CD4-positive, alpha-beta memory T cell (primary cell): Measurements from ENCODE around the gene KRTAP13-4. TPM values are rescaled to one million over a fixed set of nuclear protein-coding genes. Genes with fewer than 3 reads are reported as not detected.

Experiments used
- CTCF ChIA-PET: fragments of 350-600 bp; sonication (Branson Sonifier 250); formaldehyde crosslinking; loops from one replicate; lab custom pipeline; 2021; ENCODE audit warnings: inconsistent platforms; ENCODE audit not compliant: partially characterized antibody; lab: Charles Lee
- POLR2A ChIA-PET: fragments of 350-600 bp; sonication (Branson Sonifier 250); formaldehyde crosslinking; loops from one replicate; lab custom pipeline; 2021; ENCODE audit not compliant: partially characterized antibody; lab: Charles Lee
- DNase-seq, 5 donors: peaks; one replicate each; pipeline versions ENCODE4 v3.0.0 to v3.0.0-alpha.2; 2020 to 2022; ENCODE audit warnings: mixed read lengths in 1 of 5
- H3K27ac ChIP-seq: one replicate; pipeline ENCODE4 v1.7.0; 2013; ENCODE audit warnings: low read depth, low read length
- H3K27me3 ChIP-seq: 2 replicates; pipeline ENCODE4 v1.7.0; 2013; ENCODE audit warnings: mild to moderate bottlenecking, low read length, moderate library complexity; ENCODE audit not compliant: insufficient read depth
- H3K36me3 ChIP-seq: 2 replicates; pipeline ENCODE4 v1.7.0; 2013; ENCODE audit warnings: mild to moderate bottlenecking, low read length, moderate library complexity; ENCODE audit not compliant: insufficient read depth
- H3K4me1 ChIP-seq: 2 replicates; pipeline ENCODE4 v1.7.0; 2013; ENCODE audit warnings: mild to moderate bottlenecking, low read length, moderate library complexity; ENCODE audit not compliant: insufficient read depth
- H3K4me3 ChIP-seq, 2 donors: one replicate each; pipeline ENCODE4 v1.7.0; 2013; ENCODE audit warnings: low read length in 2 of 2, mild to moderate bottlenecking in 1 of 2
- H3K9me3 ChIP-seq, 2 donors: one replicate each; pipeline ENCODE4 v1.7.0; 2013; ENCODE audit warnings: low read length in 2 of 2, control low read depth in 1 of 2; ENCODE audit not compliant: control insufficient read depth in 1 of 2
- H3K27ac Mint-ChIP-seq, 7 donors: one replicate each; pipeline ENCODE4 v1.8.0; 2020 to 2021; ENCODE audit warnings: mixed read lengths in 7 of 7, mild to moderate bottlenecking in 6 of 7, inconsistent platforms in 3 of 7, moderate library complexity in 3 of 7
- H3K27me3 Mint-ChIP-seq, 2 donors: one replicate each; pipeline ENCODE4 v1.8.0; 2020 to 2021; ENCODE audit warnings: mixed read lengths in 2 of 2
- H3K36me3 Mint-ChIP-seq, 2 donors: one replicate each; pipeline ENCODE4 v1.8.0; 2020 to 2021; ENCODE audit warnings: mixed read lengths in 2 of 2, inconsistent platforms in 1 of 2, mild to moderate bottlenecking in 1 of 2
- H3K4me1 Mint-ChIP-seq, 4 donors: one replicate each; pipeline ENCODE4 v1.8.0; 2020 to 2021; ENCODE audit warnings: mixed read lengths in 4 of 4, mild to moderate bottlenecking in 1 of 4
- H3K4me3 Mint-ChIP-seq, 8 donors: one replicate each; pipeline ENCODE4 v1.8.0; 2020 to 2021; ENCODE audit warnings: mixed read lengths in 8 of 8, mild to moderate bottlenecking in 7 of 8, moderate library complexity in 6 of 8, inconsistent platforms in 3 of 8
- H3K9me3 Mint-ChIP-seq, 8 donors: one replicate each; pipeline ENCODE4 v1.8.0; 2020 to 2021; ENCODE audit warnings: mixed read lengths in 8 of 8, mild to moderate bottlenecking in 5 of 8, inconsistent platforms in 3 of 8, moderate library complexity in 1 of 8
- intact Hi-C: fragments of 100-400 bp; cut with micrococcal nuclease; formaldehyde crosslinking; loops from one replicate; pipeline ENCODE4 v1.15.1; 2023
- polyA plus RNA-seq, 2 donors: library from polyadenylated mRNA; unstranded; fragments of 300-500 nt; fragmentation: Illumina TruSeq; gene quantifications; one replicate each; pipeline ENCODE4 v1.2.3, GENCODE V29; 2021
- total RNA-seq, 2 experiments: library from RNA; stranded (reverse); gene quantifications; one replicate each; pipeline ENCODE4 v1.2.3, GENCODE V29; 2021

Gene KRTAP13-4
- total and polyA plus RNA-seq, 4 experiments from 2014 or later, result not detected

DNA sequence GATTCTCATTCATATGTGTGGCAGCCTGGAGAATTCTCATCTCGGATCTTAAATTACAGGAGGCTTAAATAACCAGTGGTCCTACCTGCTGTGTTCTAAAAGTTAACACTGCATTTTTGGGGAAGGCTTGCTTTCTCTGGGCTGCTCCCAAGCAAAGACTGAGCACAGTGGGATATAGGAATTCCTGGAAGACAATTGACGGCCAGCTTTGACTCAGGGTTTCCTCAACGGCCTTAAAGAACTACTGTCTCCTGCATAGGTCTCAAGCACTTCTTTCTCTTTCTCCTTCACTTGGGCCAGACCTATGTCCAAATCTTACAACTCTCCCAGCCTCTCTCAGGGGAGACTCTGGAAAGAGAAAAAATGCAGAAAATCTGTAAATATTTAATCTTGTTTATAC is 3.3 kb upstream of the KRTAP13-4 start:
- no peaks in the 10 kb centered on the region for H3K4me1 Mint-ChIP-seq
- no peaks in the 10 kb centered on the region for H3K4me1 ChIP-seq
- no peak overlapping the region for H3K27ac Mint-ChIP-seq
- peaks cover 0 to 3% (median 0%) of the 10 kb centered on the region in 8 donors for H3K9me3 Mint-ChIP-seq
- no peaks in the 10 kb centered on the region for H3K36me3 Mint-ChIP-seq
- peaks cover 1 to 2% of the 10 kb centered on the region in 2 donors for H3K27me3 Mint-ChIP-seq
- no peaks in the 10 kb centered on the region for H3K27me3 ChIP-seq
- H3K27ac ChIP-seq, result no peak overlapping the region
- intact Hi-C loops, result no loop called here
- ChIA-PET CTCF (no interaction called here), POLR2A (no interaction called here)
- no peaks in the 10 kb centered on the region for H3K36me3 ChIP-seq
- no peak overlapping the region for H3K4me3 Mint-ChIP-seq
- no peak overlapping the region for H3K4me3 ChIP-seq
- no peak for DNase-seq
- no peaks in the 10 kb centered on the region for H3K9me3 ChIP-seq

DNA sequence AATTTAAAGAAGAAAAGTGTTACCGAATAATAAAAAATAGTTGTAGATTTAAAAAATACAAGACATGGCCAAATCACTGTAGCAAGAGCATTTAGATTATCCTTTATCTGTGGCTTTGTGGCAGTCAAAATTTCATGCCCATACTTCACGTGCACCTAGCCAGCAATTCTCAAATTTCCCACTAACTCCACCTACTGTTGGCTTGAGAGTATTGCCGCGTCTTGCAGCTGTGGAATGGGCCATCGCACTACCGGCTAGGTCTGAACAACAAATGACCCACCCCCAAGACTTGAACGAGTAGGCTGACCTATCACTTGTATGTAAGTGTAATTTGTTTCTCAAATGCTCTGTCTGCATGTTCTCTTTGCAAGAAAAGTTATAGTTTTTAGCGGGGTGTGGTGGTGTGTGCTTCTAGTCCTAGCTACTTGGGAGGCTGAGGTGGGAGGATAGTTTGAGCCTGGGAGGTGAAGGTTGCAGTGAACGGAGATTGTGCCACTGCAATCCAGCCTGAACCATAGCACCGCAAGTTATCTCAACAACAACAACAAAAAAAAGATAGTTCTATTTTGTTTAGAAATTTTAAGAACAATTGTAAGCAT is 4.1 kb downstream of the KRTAP13-4 start:
- intact Hi-C loops, result no loop called here

DNA sequence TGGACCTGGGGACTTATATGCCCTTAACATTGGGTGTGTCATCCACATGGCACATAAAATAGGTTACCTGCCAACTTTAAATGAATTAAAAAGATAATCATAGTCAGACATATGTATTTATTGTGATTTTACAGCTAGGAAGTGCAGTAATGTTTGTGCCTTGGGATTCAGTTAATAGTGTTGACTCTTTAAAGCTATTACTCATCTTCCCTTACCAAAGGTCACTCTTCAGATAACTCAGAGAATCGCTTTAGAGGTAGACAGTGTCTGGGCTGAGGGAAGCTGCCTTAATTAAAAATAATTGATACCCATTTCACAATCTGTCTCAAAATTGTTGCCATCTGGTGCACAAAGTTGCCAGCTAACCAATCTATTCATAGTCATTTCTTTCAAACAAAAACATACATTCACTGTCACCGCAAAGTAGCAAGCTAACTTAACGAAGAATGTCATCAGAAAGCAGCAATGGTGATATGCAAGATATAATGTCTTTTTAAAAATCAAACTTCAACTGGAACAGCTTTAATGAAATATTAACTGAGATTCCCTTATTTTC is 7.1 kb downstream of the KRTAP13-4 start:
- intact Hi-C loops, result no loop called here
- CTCF ChIA-PET, result no interaction called here
- no peak overlapping the region for H3K4me3 Mint-ChIP-seq

More for the DNA sequence above, 4.1 kb downstream of the KRTAP13-4 start:
- Mint-ChIP-seq H3K27me3 (peaks cover 0 to 2% of the 10 kb centered on the region in 2 donors), H3K4me1 (no peaks in the 10 kb centered on the region), H3K4me3 (no peak overlapping the region), H3K36me3 (no peaks in the 10 kb centered on the region), H3K27ac (no peak overlapping the region), H3K9me3 (peaks cover 0 to 4% (median 0%) of the 10 kb centered on the region in 8 donors)
- POLR2A ChIA-PET, result no interaction called here
- peak in 1 of 5 donors; percentile 7 for DNase-seq
- H3K4me3 ChIP-seq, result no peak overlapping the region
- H3K27ac ChIP-seq, result no peak overlapping the region
- H3K9me3 ChIP-seq, result no peaks in the 10 kb centered on the region
- no peaks in the 10 kb centered on the region for H3K4me1 ChIP-seq
- no peaks in the 10 kb centered on the region for H3K36me3 ChIP-seq
- H3K27me3 ChIP-seq, result no peaks in the 10 kb centered on the region
- CTCF ChIA-PET, result no interaction called here

DNA sequence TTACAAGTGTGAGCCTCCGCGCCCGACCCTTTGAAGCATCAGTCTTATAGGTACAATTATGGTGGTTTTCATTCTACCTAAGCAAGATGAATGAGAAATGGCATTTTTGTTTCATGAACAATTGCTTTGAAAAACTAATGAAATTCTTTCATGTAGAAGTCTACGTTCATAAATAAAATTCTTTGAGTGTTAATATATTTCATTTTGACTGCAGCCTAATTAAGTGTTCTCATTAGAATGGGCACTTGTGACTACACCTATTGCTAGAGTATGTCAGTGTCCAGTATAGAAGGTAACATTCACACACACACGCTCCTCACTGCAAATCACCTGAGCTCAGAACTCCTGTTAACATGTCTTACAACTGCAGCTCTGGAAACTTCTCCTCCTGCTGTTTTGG is 10.0 kb downstream of the KRTAP13-4 start, which contains the start of gene KRTAP15-1:
Gene KRTAP15-1, plus strand, starts transcription at position 301 of the 400 bp plus-strand sequence. Its CDS starts 53 bp downstream, at position 354.
- H3K27ac Mint-ChIP-seq, result no peak within 1 kb of the TSS
- H3K27me3 Mint-ChIP-seq, result peaks cover 0 to 3% of the 10 kb centered on the region in 2 donors
- H3K9me3 Mint-ChIP-seq, result peaks cover 0 to 2% (median 0%) of the 10 kb centered on the region in 8 donors
- H3K4me1 Mint-ChIP-seq, result no peaks in the 10 kb centered on the region
- DNase-seq, result no peak
- no peak within 1 kb of the TSS for H3K4me3 Mint-ChIP-seq
- H3K9me3 ChIP-seq, result no peaks in the 10 kb centered on the region
- H3K4me1 ChIP-seq, result no peaks in the 10 kb centered on the region
- H3K36me3 ChIP-seq, result no peaks in the 10 kb centered on the region
- no peak within 1 kb of the TSS for H3K27ac ChIP-seq
- H3K27me3 ChIP-seq, result no peaks in the 10 kb centered on the region
- ChIA-PET CTCF (no interaction called here), POLR2A (no interaction called here)
- H3K36me3 Mint-ChIP-seq, result no peaks in the 10 kb centered on the region
- H3K4me3 ChIP-seq, result no peak within 1 kb of the TSS
- intact Hi-C loops, result no loop called here

More for the DNA sequence above, 7.1 kb downstream of the KRTAP13-4 start:
- POLR2A ChIA-PET, result no interaction called here
- no peak overlapping the region for H3K27ac ChIP-seq
- no peaks in the 10 kb centered on the region for H3K9me3 ChIP-seq
- DNase-seq, result no peak
- no peaks in the 10 kb centered on the region for H3K4me1 Mint-ChIP-seq
- H3K36me3 Mint-ChIP-seq, result no peaks in the 10 kb centered on the region
- H3K36me3 ChIP-seq, result no peaks in the 10 kb centered on the region
- peaks cover 0 to 3% of the 10 kb centered on the region in 2 donors for H3K27me3 Mint-ChIP-seq
- no peaks in the 10 kb centered on the region for H3K4me1 ChIP-seq
- no peak overlapping the region for H3K27ac Mint-ChIP-seq
- no peaks in the 10 kb centered on the region for H3K27me3 ChIP-seq
- H3K4me3 ChIP-seq, result no peak overlapping the region
- peaks cover 0 to 2% (median 0%) of the 10 kb centered on the region in 8 donors for H3K9me3 Mint-ChIP-seq

DNA sequence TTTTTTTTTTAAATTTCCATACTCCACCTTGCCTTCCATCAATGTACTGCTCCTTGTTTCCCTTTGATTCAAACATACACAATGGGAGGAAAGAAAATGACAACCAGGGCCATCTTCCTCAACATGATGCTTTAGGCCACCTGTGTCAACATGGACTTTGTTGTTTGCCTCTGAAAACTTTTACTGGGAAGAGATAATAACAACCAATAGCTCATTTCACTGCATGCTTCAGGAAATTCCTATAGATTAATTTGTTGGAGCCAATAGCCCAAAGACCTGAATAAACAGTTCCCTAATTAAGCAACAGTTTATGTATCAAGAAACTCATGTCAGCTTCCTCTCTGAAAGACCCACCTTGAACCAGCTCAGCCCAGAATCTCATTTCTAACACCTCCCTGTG is 13.2 kb downstream of the KRTAP13-4 start:
- H3K4me1 Mint-ChIP-seq, result peaks cover 0 to 4% (median under 1%) of the 10 kb centered on the region in 4 donors
- no peak for DNase-seq
- no peaks in the 10 kb centered on the region for H3K4me1 ChIP-seq
- no peaks in the 10 kb centered on the region for H3K9me3 ChIP-seq
- peaks cover 0 to 2% of the 10 kb centered on the region in 2 donors for H3K27me3 Mint-ChIP-seq
- H3K36me3 ChIP-seq, result no peaks in the 10 kb centered on the region
- H3K36me3 Mint-ChIP-seq, result no peaks in the 10 kb centered on the region
- H3K4me3 Mint-ChIP-seq, result no peak overlapping the region
- H3K27me3 ChIP-seq, result no peaks in the 10 kb centered on the region
- intact Hi-C loops, result no loop called here
- ChIA-PET CTCF (no interaction called here), POLR2A (no interaction called here)
- no peak overlapping the region for H3K27ac Mint-ChIP-seq
- H3K4me3 ChIP-seq, result no peak overlapping the region
- no peak overlapping the region for H3K27ac ChIP-seq
- peaks cover 0 to 2% (median 0%) of the 10 kb centered on the region in 8 donors for H3K9me3 Mint-ChIP-seq

DNA sequence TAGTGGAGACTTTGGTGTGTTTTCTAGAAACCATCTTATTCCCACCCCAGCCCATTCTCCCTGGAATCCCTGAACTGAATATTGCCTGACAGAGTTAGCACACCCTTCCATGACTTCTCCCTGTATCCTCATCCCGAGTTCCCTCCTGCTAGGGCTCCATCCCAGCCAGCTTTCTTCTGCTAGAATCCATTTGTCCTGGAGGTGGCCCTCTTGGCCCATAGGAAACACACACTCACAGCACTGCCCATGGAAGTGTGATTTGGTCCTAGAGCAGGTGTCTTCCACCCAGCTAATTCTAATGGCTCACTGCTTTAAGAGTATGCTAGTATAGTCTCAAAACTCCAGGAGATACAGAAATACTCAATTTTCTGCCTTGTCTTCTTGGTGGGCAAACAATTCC is 14.2 kb downstream of the KRTAP13-4 start:
- no peak overlapping the region for H3K4me3 Mint-ChIP-seq
- CTCF ChIA-PET, result no interaction called here

DNA sequence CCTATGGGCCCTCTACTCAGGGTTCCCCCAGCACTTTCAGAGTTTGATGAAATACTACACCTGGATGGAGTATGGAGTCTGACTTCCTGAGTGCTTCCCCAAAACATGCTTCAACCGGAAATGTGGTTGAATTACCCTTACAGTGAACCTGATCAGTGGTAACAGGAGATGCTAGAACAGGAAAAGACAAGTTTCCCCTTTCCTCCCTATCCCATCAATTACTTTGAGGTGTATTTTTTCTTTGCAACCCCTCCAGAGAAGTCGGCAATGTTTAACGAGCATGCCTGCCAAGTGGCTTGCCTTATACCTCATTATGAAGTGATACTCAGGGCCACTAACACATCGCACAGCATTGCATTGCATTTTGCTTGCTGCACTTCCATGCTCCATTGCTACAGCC is 17.0 kb downstream of the KRTAP13-4 start:
- intact Hi-C loops, result no loop called here
- no peaks in the 10 kb centered on the region for H3K36me3 ChIP-seq
- peaks cover 0 to 2% (median 0%) of the 10 kb centered on the region in 8 donors for H3K9me3 Mint-ChIP-seq
- ChIA-PET POLR2A (no interaction called here), CTCF (no interaction called here)
- H3K27me3 Mint-ChIP-seq, result no peaks in the 10 kb centered on the region
- no peak overlapping the region for H3K4me3 ChIP-seq
- H3K27ac ChIP-seq, result no peak overlapping the region
- no peaks in the 10 kb centered on the region for H3K36me3 Mint-ChIP-seq
- no peak overlapping the region for H3K4me3 Mint-ChIP-seq
- H3K27ac Mint-ChIP-seq, result no peak overlapping the region
- H3K27me3 ChIP-seq, result no peaks in the 10 kb centered on the region
- H3K4me1 Mint-ChIP-seq, result peaks cover 0 to 4% (median under 1%) of the 10 kb centered on the region in 4 donors
- DNase-seq, result no peak
- no peaks in the 10 kb centered on the region for H3K9me3 ChIP-seq
- no peaks in the 10 kb centered on the region for H3K4me1 ChIP-seq

More for the DNA sequence above, 14.2 kb downstream of the KRTAP13-4 start:
- H3K27me3 Mint-ChIP-seq, result peaks cover 0 to 2% of the 10 kb centered on the region in 2 donors
- POLR2A ChIA-PET, result no interaction called here
- Histone ChIP-seq H3K4me1 (no peaks in the 10 kb centered on the region), H3K36me3 (no peaks in the 10 kb centered on the region), H3K27ac (no peak overlapping the region), H3K4me3 (no peak overlapping the region), H3K9me3 (no peaks in the 10 kb centered on the region), H3K27me3 (no peaks in the 10 kb centered on the region)
- intact Hi-C loops, result no loop called here
- peaks cover 0 to 2% (median 0%) of the 10 kb centered on the region in 8 donors for H3K9me3 Mint-ChIP-seq
- DNase-seq, result no peak
- peaks cover 0 to 4% (median under 1%) of the 10 kb centered on the region in 4 donors for H3K4me1 Mint-ChIP-seq
- no peaks in the 10 kb centered on the region for H3K36me3 Mint-ChIP-seq
- no peak overlapping the region for H3K27ac Mint-ChIP-seq
